HEK293T (cell line): ENCODE measurements around the gene ZMYND15.
"Not testable (repeated sequence)": the region's sequence is repeated elsewhere in the genome, so short reads cannot be mapped to it uniquely, and the experiment has no call there.

ENCODE experiments used
- FOXM1 ChIP-seq: fragments of 450-650 bp; IDR thresholded peaks from 2 replicates; pipeline ENCODE4 v1.6.1; 2017; ENCODE audit warnings: mild to moderate bottlenecking, borderline replicate concordance
- SP1 ChIP-seq: fragments of 450-650 bp; IDR thresholded peaks from 2 replicates; pipeline ENCODE4 v1.6.1; 2017
- ZNF384 ChIP-seq: fragments of 450-650 bp; IDR thresholded peaks from 2 replicates; pipeline ENCODE4 v1.6.1; 2016

DNA sequence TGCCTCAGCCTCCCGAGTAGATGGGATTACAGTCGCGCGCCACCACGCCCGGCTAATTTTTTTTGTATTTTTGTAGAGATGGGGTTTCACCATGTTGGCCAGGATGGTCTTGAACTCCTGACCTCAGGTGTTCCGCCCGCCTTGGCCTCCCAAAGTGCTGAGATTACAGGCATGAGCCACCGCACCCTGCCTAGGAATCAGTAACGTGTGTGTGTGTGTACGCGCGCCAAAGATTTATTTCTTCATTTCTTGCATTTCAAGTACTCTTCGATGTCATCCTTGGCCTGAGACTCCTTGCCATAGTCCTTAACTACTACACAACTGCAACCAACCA, 35.1 kb upstream of the ZMYND15 start:
- TF ChIP-seq FOXM1, ZNF384, SP1: not testable (repeated sequence)
